ENCODE results near the gene MTA3.

The MTA3 gene

GRCh38 chr2:42568401-42569115 lies at the start of gene MTA3:
Gene MTA3 (plus strand): TSS chr2:42568632. CDS start chr2:42568746, 114 bp downstream.
- Histone ChIP-seq H3K36me3 (peaks cover 21% of the 10 kb centered on the region), H3K27me3 (ENCODE audit: insufficient read depth, low read depth, severe bottlenecking) (no peaks in the 10 kb centered on the region), H3K9me3 (ENCODE audit: severe bottlenecking) (no peaks in the 10 kb centered on the region), H3K4me3 (ENCODE audit: low read depth, low read length) (peak within 1 kb of the TSS; percentile 93), H3K27ac (peak within 1 kb of the TSS; percentile 75)
- TF ChIP-seq CTCF (IDR thresholded peaks at IDR 0.05; ENCODE audit: low read depth, low read length) = no peak
- DNase-seq = peak; percentile 86

- H3K36me3 ChIP-seq = no peaks in the 10 kb centered on the region
- no peak overlapping the region for H3K27ac ChIP-seq
- TF ChIP-seq CTCF (IDR thresholded peaks at IDR 0.05; ENCODE audit: low read depth, low read length) = no peak
- H3K4me3 ChIP-seq (ENCODE audit: low read depth, low read length) = no peak overlapping the region
- no peaks in the 10 kb centered on the region for H3K27me3 ChIP-seq (ENCODE audit: insufficient read depth, low read depth, severe bottlenecking)
- no peaks in the 10 kb centered on the region for H3K9me3 ChIP-seq (ENCODE audit: severe bottlenecking)
- no peak for DNase-seq
These were observed 48.8 kb upstream of the MTA3 start for GRCh38 chr2:42519624-42520023.

GRCh38 chr2:42522035-42522434 lies 46.4 kb upstream of the MTA3 start:
- no peaks in the 10 kb centered on the region for H3K9me3 ChIP-seq (ENCODE audit: severe bottlenecking)
- H3K4me3 ChIP-seq (ENCODE audit: low read depth, low read length) = no peak overlapping the region
- H3K27ac ChIP-seq = no peak overlapping the region
- no peaks in the 10 kb centered on the region for H3K36me3 ChIP-seq
- TF ChIP-seq CTCF (IDR thresholded peaks at IDR 0.05; ENCODE audit: low read depth, low read length) = no peak
- DNase-seq = no peak
- H3K27me3 ChIP-seq (ENCODE audit: insufficient read depth, low read depth, severe bottlenecking) = no peaks in the 10 kb centered on the region

GRCh38 chr2:42523341-42523740 lies 45.1 kb upstream of the MTA3 start:
- no peaks in the 10 kb centered on the region for H3K36me3 ChIP-seq
- no peaks in the 10 kb centered on the region for H3K27me3 ChIP-seq (ENCODE audit: insufficient read depth, low read depth, severe bottlenecking)
- no peak for DNase-seq
- no peak for TF ChIP-seq CTCF (IDR thresholded peaks at IDR 0.05; ENCODE audit: low read depth, low read length)
- no peak overlapping the region for H3K4me3 ChIP-seq (ENCODE audit: low read depth, low read length)
- H3K9me3 ChIP-seq (ENCODE audit: severe bottlenecking) = no peaks in the 10 kb centered on the region
- H3K27ac ChIP-seq = no peak overlapping the region

GRCh38 chr2:42532397-42532796 lies 36.0 kb upstream of the MTA3 start:
- Histone ChIP-seq H3K36me3 (no peaks in the 10 kb centered on the region), H3K9me3 (ENCODE audit: severe bottlenecking) (no peaks in the 10 kb centered on the region), H3K27ac (no peak overlapping the region), H3K27me3 (ENCODE audit: insufficient read depth, low read depth, severe bottlenecking) (no peaks in the 10 kb centered on the region), H3K4me3 (ENCODE audit: low read depth, low read length) (no peak overlapping the region)
- DNase-seq = no peak
- no peak for TF ChIP-seq CTCF (IDR thresholded peaks at IDR 0.05; ENCODE audit: low read depth, low read length)

GRCh38 chr2:42537493-42537892 lies 30.9 kb upstream of the MTA3 start:
- Histone ChIP-seq H3K4me3 (ENCODE audit: low read depth, low read length) (no peak overlapping the region), H3K27me3 (ENCODE audit: insufficient read depth, low read depth, severe bottlenecking) (no peaks in the 10 kb centered on the region), H3K9me3 (ENCODE audit: severe bottlenecking) (no peaks in the 10 kb centered on the region), H3K27ac (no peak overlapping the region), H3K36me3 (no peaks in the 10 kb centered on the region)
- TF ChIP-seq CTCF (IDR thresholded peaks at IDR 0.05; ENCODE audit: low read depth, low read length) = no peak
- DNase-seq = no peak

Measured in WERI-Rb-1 (cell line).